Small intestine (tissue), 7 donors: ENCODE results near the gene IPCEF1. TPM values are rescaled to one million over a fixed set of nuclear protein-coding genes. Genes with fewer than 3 reads are reported as not detected.
A peak's percentile ranks its signal among the peaks of the same experiment; 100 is the strongest.

Experiments
- DNase-seq, 2 donors: peaks; one replicate each; pipeline versions ENCODE4 v3.0.0 to v3.0.0-alpha.2; 2013
- FAIRE-seq: peaks from 2 replicates; lab custom pipeline; 2012; peaks lifted over from hg19 to GRCh38; lab: Jason Lieb, UNC
- H3K27ac ChIP-seq, 3 donors: one replicate each; pipeline ENCODE4 v1.5.1; 2013; ENCODE audit warnings: low read length in 2 of 3, mild to moderate bottlenecking in 2 of 3, control low read depth in 1 of 3, inconsistent platforms in 1 of 3, low read depth in 1 of 3, moderate library complexity in 1 of 3
- H3K27me3 ChIP-seq, 3 donors: one replicate each; pipeline ENCODE4 v1.6.1; 2013; ENCODE audit warnings: low read length in 3 of 3, inconsistent platforms in 1 of 3; ENCODE audit not compliant: control insufficient read depth in 3 of 3, insufficient read depth in 3 of 3
- H3K36me3 ChIP-seq, 3 donors: one replicate each; pipeline ENCODE4 v1.6.1; 2013; ENCODE audit warnings: low read length in 3 of 3, inconsistent platforms in 1 of 3, low read depth in 1 of 3, mild to moderate bottlenecking in 1 of 3, moderate library complexity in 1 of 3; ENCODE audit not compliant: control insufficient read depth in 3 of 3, insufficient read depth in 2 of 3
- H3K4me1 ChIP-seq, 3 donors: one replicate each; pipeline ENCODE4 v1.6.1; 2013; ENCODE audit warnings: low read length in 2 of 3, inconsistent platforms in 1 of 3, low read depth in 1 of 3, mild to moderate bottlenecking in 1 of 3, moderate library complexity in 1 of 3; ENCODE audit not compliant: control insufficient read depth in 3 of 3, insufficient read depth in 2 of 3
- H3K4me3 ChIP-seq, 3 donors: one replicate each; pipeline ENCODE4 v1.5.1; 2013; ENCODE audit warnings: low read length in 3 of 3, control low read depth in 1 of 3, inconsistent platforms in 1 of 3, low read depth in 1 of 3, mild to moderate bottlenecking in 1 of 3, moderate library complexity in 1 of 3
- H3K9me3 ChIP-seq, 2 donors: one replicate each; pipeline ENCODE4 v1.6.1; 2013; ENCODE audit warnings: low read depth in 1 of 2, low read length in 1 of 2; ENCODE audit not compliant: control insufficient read depth in 2 of 2, insufficient read depth in 1 of 2
- WGBS, 3 donors: extraction: QIAGEN DNeasy Blood & Tissue Kit; methylation state at CpG; one replicate each; pipeline ENCODE4 v1.1.7; 2013; 5-methylcytosine and 5-hydroxymethylcytosine counted together
- polyA plus RNA-seq, 4 donors: library from polyadenylated mRNA; stranded (reverse) in 3 of 4; unstranded in 1 of 4; fragments of 200-250 nt in 3 of 4; fragments of 120-200 nt in 1 of 4; gene quantifications; one replicate each; pipeline versions ENCODE4 v1.2.1 to v1.2.3, GENCODE V29; 2013
- donor health status: healthy with polysubstance abuse.
- donor health status: control.
- donor health status: control.
- donor health status: Bipolar disorder and iron deficiency.
- donor health status: healthy.

IPCEF1 gene
- polyA plus RNA-seq, 4 donors: 0.45 to 2.1 (median 0.79) TPM

GRCh38 chr6:154222716-154223115 is 133.9 kb downstream of the IPCEF1 start:
- H3K4me1 ChIP-seq: no peaks in the 10 kb centered on the region
- H3K27ac ChIP-seq: no peak overlapping the region
- H3K27me3 ChIP-seq: no peaks in the 10 kb centered on the region
- 70 to 72% (median 71%) methylated on average over 6 of the region's 6 CpGs for WGBS, 3 donors
- H3K4me3 ChIP-seq: no peak overlapping the region
- DNase-seq (no peak), FAIRE-seq (no peak)
- no peaks in the 10 kb centered on the region for H3K9me3 ChIP-seq
- H3K36me3 ChIP-seq: no peaks in the 10 kb centered on the region

DNA sequence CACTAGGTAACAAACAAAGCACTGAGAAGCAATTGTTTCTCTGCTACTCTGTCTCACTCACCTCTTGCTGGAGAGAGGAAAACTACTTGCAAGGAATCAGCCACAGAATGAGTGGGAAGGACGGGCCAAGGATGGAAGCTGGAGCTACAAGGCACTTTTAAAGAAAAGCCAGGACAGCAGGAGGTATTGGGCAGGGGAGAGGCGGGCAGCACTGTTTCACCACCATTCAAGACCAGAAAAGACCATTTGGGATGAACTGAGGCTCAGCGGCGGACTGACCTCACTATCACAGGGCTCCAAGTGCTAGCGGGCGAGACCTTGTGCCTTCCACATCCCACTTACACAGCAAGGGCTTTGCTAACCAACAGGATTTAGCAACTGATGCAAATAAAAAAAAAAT is 137.4 kb downstream of the IPCEF1 start:
- DNase-seq: no peak
- FAIRE-seq: no peak
- 83 to 92% (median 86%) methylated on average over 6 of the region's 6 CpGs for WGBS, 3 donors
- Histone ChIP-seq H3K27ac (no peak overlapping the region), H3K4me1 (no peaks in the 10 kb centered on the region), H3K9me3 (no peaks in the 10 kb centered on the region), H3K4me3 (no peak overlapping the region), H3K27me3 (no peaks in the 10 kb centered on the region), H3K36me3 (no peaks in the 10 kb centered on the region)

GRCh38 chr6:154218787-154219186 is 137.8 kb downstream of the IPCEF1 start:
- Histone ChIP-seq H3K9me3 (no peaks in the 10 kb centered on the region), H3K27ac (no peak overlapping the region), H3K36me3 (no peaks in the 10 kb centered on the region), H3K27me3 (no peaks in the 10 kb centered on the region), H3K4me3 (no peak overlapping the region), H3K4me1 (no peaks in the 10 kb centered on the region)
- WGBS, 3 donors: 63 to 73% (median 71%) methylated on average over 6 of the region's 6 CpGs
- FAIRE-seq (no peak), DNase-seq (no peak)

- Histone ChIP-seq H3K4me1 (no peaks in the 10 kb centered on the region), H3K4me3 (no peak overlapping the region), H3K36me3 (no peaks in the 10 kb centered on the region), H3K27ac (no peak overlapping the region), H3K9me3 (no peaks in the 10 kb centered on the region), H3K27me3 (no peaks in the 10 kb centered on the region)
- WGBS, 3 donors: 47 to 78% (median 67%) methylated on average over 6 of the region's 6 CpGs
- FAIRE-seq (no peak), DNase-seq (no peak)
These were observed 138.3 kb downstream of the IPCEF1 start for GRCh38 chr6:154218301-154218700.

DNA sequence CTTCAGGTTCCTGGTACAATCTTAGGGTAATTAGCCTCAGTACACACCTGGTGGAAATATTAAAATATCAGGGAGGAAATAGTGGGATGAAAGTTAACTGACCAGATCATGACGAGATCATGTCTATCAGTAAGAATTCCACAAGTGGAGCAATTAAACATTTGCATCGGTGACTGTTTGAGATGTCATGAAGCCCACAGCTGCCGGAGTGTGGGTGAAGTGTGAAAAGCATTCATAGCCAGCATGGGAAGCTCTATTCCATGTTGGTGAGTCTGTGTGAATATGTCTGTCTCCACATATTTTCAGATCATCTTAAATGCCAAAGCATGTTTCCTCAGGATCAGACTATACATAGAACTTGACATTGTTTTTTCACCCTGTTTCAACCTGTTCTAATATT is 142.8 kb downstream of the IPCEF1 start:
- H3K4me3 ChIP-seq: no peak overlapping the region
- no peak for FAIRE-seq
- WGBS, 3 donors: 22 to 63% (median 56%) methylated on average over 3 of the region's 3 CpGs

DNA sequence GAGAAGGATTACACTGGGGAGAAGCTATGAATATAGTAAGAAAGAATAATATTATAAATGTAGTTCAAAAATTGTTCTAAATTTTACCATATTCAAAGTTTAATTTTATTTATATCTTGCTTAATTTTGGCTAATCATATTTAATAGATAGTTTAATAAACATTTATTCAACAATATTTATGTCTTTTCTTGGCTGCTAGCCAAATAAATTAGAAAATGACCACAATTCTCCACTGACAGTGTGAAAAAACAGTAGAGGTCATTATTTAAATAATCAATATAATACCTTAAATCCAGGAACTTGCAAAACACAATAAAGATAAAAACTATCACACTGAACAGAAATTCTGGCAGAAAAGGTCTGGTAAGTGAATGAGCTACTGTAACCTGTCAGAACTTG is 145.9 kb downstream of the IPCEF1 start:
- no peak overlapping the region for H3K27ac ChIP-seq
- H3K9me3 ChIP-seq: no peaks in the 10 kb centered on the region
- no peaks in the 10 kb centered on the region for H3K27me3 ChIP-seq
- H3K36me3 ChIP-seq: no peaks in the 10 kb centered on the region
- FAIRE-seq: peak; percentile 89
- H3K4me3 ChIP-seq: no peak overlapping the region
- no peaks in the 10 kb centered on the region for H3K4me1 ChIP-seq
- no peak for DNase-seq

More for the DNA sequence above, 142.8 kb downstream of the IPCEF1 start:
- DNase-seq: no peak
- Histone ChIP-seq H3K27me3 (no peaks in the 10 kb centered on the region), H3K9me3 (no peaks in the 10 kb centered on the region), H3K4me1 (no peaks in the 10 kb centered on the region), H3K27ac (no peak overlapping the region), H3K36me3 (no peaks in the 10 kb centered on the region)

GRCh38 chr6:154209555-154209954 is 147.0 kb downstream of the IPCEF1 start:
- WGBS, 3 donors: 56 to 75% (median 73%) methylated on average over 3 of the region's 3 CpGs
- no peaks in the 10 kb centered on the region for H3K9me3 ChIP-seq
- DNase-seq (no peak), FAIRE-seq (no peak)
- no peaks in the 10 kb centered on the region for H3K36me3 ChIP-seq
- H3K4me1 ChIP-seq: no peaks in the 10 kb centered on the region
- H3K27ac ChIP-seq: no peak overlapping the region
- no peaks in the 10 kb centered on the region for H3K27me3 ChIP-seq
- no peak overlapping the region for H3K4me3 ChIP-seq

DNA sequence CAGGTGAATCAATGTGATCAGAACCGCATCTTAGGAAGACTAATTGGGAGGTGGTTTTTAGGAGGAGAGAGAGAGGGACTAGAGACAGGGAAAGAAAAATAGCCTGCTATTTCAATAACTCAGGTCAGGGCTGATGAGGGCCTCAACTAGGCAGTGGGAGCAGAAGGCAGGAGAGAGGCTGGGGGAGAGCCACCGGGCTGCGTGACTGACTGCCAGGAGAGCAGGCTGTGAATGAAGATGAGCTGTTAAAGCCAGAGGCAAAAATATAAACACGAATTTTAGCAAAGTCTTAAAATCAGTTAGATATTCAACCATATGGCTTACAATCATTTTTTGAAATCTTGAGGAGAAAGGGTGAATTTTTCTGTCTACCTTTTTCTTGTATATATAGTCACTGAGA is 149.6 kb downstream of the IPCEF1 start:
- FAIRE-seq: no peak

DNA sequence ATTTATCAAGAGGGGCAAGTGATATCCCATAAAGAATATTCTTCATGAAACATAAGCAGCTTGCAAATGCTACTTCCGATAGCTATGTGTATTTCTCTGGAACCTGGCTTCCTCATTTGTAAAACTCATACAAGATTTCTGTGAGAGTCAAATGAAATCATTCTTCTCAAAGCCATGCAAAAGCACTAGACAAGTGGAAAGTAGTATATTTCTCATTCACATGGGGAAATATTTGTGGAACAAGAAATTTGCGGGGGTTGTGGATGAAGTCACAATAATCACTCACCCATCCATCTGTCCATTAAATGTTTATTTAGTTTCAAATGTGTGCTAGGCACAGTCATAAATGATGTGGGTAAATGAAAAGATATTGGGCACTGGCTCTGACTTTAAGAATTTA is 150.5 kb downstream of the IPCEF1 start:
- no peaks in the 10 kb centered on the region for H3K4me1 ChIP-seq
- no peak for FAIRE-seq
- WGBS, 3 donors: 92 to 98% (median 95%) methylated on average over 2 of the region's 2 CpGs

More for the DNA sequence above, 149.6 kb downstream of the IPCEF1 start:
- Histone ChIP-seq H3K4me1 (no peaks in the 10 kb centered on the region), H3K9me3 (no peaks in the 10 kb centered on the region), H3K27me3 (no peaks in the 10 kb centered on the region), H3K36me3 (no peaks in the 10 kb centered on the region), H3K4me3 (no peak overlapping the region), H3K27ac (no peak overlapping the region)
- DNase-seq: no peak
- 60 to 78% (median 71%) methylated on average over 4 of the region's 4 CpGs for WGBS, 3 donors

More for the DNA sequence above, 150.5 kb downstream of the IPCEF1 start:
- H3K27me3 ChIP-seq: no peaks in the 10 kb centered on the region
- H3K27ac ChIP-seq: no peak overlapping the region
- H3K36me3 ChIP-seq: no peaks in the 10 kb centered on the region
- H3K4me3 ChIP-seq: no peak overlapping the region
- DNase-seq: no peak
- no peaks in the 10 kb centered on the region for H3K9me3 ChIP-seq
